Muscle of arm (tissue), 14 donors: ENCODE data around the gene TYMP. TPM values are rescaled to one million over a fixed set of nuclear protein-coding genes. Genes with fewer than 3 reads are reported as not detected.

Source experiments
- DNase-seq: peaks from one replicate; pipeline ENCODE4 v3.0.0-alpha.2; 2013
- long read RNA-seq, 11 donors: transcript quantifications; one replicate each; lab custom pipeline, GENCODE V29; 2026
- polyA plus RNA-seq, 12 donors: library from polyadenylated mRNA; unstranded; fragments of 120-200 nt; gene quantifications; one replicate each; pipeline ENCODE4 v1.2.1, GENCODE V29; 2013; ENCODE audit not compliant: insufficient read length in 12 of 12

The TYMP gene, protein sequence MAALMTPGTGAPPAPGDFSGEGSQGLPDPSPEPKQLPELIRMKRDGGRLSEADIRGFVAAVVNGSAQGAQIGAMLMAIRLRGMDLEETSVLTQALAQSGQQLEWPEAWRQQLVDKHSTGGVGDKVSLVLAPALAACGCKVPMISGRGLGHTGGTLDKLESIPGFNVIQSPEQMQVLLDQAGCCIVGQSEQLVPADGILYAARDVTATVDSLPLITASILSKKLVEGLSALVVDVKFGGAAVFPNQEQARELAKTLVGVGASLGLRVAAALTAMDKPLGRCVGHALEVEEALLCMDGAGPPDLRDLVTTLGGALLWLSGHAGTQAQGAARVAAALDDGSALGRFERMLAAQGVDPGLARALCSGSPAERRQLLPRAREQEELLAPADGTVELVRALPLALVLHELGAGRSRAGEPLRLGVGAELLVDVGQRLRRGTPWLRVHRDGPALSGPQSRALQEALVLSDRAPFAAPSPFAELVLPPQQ
- polyA plus RNA-seq: 10 to 100 TPM in 1 of 12 donors, 1 to 10 TPM in 10, not detected in 1; 1.9 to 25.0 (median 2.9) TPM
- long read RNA-seq, donor 1, partial matches to known transcripts: 0 of 4 reads
- long read RNA-seq, donor 1, other reads (novel, unspliced or antisense): 0 of 4 reads
- long read RNA-seq, donor 2: 0 reads
- long read RNA-seq, donor 3, partial matches to known transcripts: 0 of 1 reads
- long read RNA-seq, donor 3, other reads (novel, unspliced or antisense): 0 of 1 reads
- long read RNA-seq, donor 4, partial matches to known transcripts: 0 of 1 reads
- long read RNA-seq, donor 4, other reads (novel, unspliced or antisense): 0 of 1 reads
- long read RNA-seq, donor 5, partial matches to known transcripts: 0 of 3 reads
- long read RNA-seq, donor 5, other reads (novel, unspliced or antisense): 0 of 3 reads
- long read RNA-seq, donor 6, partial matches to known transcripts: 0 of 2 reads
- long read RNA-seq, donor 6, other reads (novel, unspliced or antisense): 0 of 2 reads
- long read RNA-seq, donor 7: 0 reads
- long read RNA-seq, donor 8, partial matches to known transcripts: 0 of 1 reads
- long read RNA-seq, donor 8, other reads (novel, unspliced or antisense): 0 of 1 reads
- long read RNA-seq, donor 9, partial matches to known transcripts: 0 of 1 reads
- long read RNA-seq, donor 9, other reads (novel, unspliced or antisense): 0 of 1 reads
- long read RNA-seq, donor 10: 0 reads
- long read RNA-seq, donor 11: 0 reads

DNA sequence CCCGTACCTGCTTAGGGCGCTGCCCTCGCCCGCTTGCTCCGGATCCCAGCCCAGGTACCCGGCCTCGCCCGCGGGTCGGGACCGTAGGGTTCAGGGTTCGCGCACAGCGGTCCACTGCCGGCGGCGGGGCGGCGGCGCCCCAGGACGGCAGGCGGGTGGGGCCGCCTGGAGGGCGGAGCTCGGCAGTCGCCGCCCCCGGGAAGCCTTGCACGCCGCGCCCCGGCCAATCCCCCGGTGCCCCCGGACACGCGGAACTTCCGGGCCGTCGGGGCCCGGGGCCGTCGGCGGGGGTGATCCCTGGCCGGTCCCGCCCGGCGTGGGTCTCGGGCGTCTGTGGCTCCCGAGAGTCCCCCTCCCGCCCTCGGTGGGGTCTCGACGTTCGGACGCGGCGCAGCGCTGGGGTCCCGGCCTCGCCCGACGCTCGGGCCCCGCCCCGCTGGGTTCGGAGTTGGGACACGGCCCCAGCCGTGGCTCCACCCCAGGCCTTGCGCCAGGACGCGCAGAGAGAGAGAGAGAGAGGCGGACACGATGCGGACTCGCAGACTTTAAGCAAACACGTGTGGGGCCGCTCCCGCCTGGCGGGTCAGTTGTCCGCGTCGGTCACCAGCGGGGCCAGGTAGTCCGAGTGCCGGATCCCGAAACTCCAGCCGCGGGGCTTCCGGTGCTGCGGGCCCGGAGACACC, at the start of gene TYMP:
TSS of gene TYMP (minus strand) at position 116 of the 683 bp plus-strand sequence. CDS start 303 bp downstream, outside the sequence.
- no peak for DNase-seq

DNA sequence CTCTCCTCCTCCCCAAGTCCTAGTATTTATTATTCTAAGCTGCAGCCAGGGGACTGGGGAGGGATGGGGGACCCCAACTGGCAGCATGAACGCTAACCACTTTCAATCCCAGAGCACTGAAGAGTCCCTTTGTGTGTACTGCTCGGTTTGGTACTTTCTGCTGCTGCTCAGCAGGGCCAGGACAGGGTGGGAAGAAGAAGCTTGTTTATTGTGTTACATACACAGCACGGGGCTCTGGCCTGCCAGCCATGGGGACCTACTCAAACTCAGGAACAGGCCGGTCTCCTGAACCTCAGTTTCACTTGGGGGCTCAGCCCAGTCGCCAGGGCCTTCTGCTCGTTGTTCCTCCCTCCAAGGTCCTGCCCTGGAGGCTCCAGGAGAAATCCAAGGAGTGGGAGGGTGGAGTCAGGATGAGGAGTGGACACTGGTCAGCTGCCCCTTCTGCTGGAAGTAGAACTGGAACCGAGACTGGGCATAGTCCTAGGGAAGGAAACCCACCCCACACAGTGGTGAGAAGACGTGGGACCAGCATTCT, 49.0 kb upstream of the TYMP start:
- DNase-seq: no peak

DNA sequence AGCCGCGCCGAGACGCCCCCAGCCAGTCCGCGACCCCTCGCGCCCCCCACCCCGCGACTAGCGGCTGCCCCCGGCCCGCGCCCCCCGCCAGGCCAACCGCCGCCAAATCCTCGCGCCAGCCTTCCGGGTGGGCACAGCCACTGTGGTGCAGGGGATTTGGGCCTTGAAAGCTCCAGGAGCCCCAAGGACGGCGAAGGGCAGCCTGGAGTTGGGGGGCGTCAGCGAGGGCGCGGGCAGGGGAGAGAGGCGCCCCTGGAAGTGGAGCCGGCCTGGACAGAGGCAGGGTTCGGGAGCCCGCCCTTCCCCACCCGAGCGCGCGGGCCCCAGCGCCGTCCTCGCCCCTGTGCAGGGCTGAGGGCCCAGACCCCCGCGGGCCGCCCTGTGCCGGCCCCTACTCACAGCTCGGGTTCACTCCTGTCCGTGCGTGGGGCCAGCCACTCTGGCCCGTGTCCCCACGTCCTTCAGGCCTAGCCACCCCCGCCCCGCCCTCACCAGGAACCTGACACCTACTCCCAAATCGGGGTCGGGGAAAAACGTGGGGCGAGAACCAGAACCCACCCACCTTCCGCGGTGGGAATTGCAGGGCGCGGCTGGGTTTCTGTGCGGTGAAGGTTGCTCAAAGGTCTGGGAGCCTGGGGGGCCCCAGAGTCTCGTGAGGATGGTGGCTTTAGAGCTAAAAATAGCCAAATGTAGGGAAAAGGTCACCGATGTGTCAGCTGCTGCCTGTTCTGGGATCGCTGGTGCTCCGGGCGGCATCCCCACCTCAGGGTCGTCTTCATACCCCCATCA, 48.4 kb upstream of the TYMP start, which contains the start of gene CPT1B:
TSS of gene CPT1B (minus strand) at position 441 of the 789 bp plus-strand sequence. CDS start 512 bp downstream, outside the sequence.
- DNase-seq: no peak

DNA sequence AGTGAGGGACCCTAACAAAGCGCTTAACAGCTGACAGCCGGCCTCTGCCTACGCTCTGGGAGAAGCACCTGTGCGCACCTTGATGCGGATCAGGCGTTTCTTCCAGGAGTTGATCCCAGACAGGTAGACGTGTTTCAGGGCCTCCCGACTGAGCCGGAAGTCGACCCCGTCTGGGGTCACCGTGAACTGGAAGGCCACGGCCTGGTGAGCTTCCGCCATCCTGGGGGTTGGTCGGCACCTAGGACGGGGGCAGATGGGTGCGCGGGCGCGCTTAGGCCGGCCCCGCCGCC, 47.8 kb upstream of the TYMP start:
- no peak for DNase-seq

DNA sequence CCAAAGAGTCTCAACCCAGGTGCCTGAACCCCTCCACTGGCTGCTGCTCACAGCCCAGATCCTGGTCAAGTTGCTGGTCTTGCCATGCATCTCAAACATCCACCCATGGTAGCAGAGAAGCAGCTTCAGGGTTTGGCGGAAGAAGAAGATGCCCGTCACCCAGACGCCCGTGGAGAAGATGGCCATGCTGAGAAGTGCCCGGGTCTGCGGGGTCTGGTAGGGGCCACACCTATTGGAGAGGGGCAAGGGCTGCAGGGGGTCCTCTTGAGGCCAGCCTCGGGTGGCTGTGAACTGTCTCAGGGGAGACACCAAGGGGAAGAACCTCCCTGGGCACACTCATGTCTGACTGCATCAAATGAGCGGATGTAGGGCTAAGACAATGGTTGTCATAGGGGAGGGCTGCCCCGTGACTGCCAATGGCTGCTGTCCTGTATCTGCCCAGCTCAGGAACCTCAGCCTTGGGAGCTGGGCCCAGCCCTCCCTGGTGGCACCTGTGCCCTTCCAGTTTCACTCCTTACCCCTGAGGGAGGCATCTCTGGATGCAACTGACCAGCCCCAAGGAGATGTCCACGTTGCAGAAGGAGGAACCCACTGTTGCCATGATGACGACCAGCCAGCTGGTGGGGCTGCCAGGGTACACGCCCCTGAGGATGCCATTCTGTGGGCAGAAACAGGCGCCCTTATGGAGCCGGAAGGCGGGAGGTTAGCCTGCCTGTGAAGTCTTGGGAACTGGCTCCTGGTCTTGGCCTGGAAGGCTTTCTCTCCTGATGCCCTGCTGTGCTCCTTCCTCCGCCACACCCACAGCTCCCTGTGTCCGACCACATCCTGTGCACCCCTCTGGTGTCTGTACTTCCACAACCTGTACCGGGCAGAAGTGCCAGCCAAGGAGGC, 47.2 kb upstream of the TYMP start:
- no peak for DNase-seq

DNA sequence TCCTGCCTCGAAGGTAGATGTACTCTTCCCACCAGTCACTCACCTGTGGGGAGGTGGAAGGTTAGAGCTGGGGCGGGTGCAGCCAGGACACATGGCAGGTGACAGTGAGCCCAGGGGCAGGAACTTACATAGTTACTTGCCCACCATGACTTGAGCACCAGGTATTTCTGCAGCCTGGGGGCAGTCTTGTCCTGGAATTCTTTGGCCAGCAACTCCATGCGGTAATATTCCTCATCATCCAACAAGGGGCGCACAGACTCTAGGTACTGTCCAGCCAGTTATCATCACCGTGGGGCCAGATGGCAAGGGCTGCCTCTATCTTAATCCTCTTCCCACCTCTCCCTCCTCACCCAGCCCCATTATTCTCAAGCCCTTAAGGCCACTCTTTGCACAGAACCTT, 46.3 kb upstream of the TYMP start:
- no peak for DNase-seq

DNA sequence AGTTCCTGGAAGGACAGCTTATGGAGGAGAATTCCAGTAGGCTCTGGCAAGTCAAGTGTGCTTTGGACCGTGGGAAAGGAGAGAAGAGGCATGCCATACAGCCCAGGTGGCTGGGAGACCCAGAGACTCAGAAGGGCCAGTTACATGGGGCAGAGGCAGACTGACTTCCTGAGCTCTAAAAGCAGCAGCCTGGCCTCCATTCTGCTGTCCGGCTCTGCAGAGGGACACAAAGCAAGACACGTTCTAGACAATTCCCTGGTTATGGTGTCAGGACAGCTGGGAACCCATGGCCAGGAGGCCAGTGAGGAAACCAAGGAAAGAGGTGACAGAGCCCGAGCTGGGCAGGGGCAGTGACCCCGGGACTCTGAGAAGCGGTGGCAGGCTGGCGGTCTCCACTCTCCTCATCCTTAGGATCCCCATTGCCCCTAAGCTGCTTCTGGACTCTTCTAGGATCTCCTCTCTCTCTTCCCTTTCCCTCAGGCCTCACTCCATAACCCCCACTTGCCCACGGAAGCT, 45.7 kb upstream of the TYMP start:
- no peak for DNase-seq

DNA sequence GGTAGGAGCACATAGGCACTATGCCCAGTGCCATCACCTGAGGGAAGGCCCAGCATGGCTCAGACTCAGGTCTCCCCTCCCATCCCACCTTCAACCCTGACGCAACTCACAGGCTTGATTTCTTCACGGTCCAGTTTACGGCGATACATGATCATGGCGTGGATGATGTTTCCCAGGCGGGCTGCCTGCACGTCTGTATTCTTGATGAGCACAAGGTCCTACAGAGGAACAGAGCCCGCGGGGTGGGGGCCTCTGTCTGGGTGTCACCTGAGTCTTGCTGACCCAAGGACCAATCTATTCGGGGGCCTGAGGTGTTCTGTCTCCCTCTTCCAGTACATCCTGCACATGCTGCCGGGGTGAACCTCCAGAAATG, 44.6 kb upstream of the TYMP start:
- DNase-seq: no peak

DNA sequence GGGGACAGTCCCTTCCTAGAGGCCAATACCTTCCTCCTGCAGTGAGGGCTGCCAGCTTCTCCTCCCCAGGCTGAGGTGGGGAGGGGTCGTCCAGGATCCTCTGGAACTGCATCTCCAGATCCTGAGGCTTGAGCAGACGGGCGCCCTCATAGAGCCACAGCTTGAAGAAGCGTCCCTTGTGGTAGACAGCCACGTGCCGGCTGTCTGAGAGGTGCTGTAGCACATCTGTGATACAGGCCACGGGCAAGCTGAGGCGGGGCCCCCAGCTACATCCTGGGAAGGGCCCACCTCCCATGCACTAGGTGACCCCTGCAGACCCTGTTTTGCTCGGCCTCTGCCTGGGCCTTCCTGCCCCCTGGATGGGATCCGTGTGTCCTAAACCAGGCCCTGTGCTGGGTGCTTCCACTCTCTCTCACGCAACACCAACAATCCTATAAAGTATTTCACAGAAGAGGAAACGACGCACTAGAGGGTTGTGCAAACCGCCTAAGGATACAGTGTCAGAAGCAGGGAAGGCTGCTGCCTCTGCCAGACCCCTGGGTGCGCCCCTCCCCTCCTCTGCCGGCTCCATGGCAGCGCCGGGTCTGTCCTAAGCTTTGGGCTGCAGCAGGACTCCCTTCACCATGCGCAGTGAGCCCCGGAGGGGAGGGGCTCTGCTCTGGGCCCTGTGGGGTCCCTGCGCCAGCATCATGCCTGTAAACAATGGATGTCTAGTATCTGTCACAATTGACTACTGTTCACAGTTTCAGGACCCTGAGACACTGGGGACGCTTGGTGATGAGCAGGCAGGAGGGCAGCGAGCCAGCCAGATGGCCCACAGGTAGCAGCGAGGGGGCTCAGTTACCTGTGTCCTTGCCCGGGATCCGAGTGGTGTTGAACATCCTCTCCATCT, 43.9 kb upstream of the TYMP start:
- DNase-seq: no peak

DNA sequence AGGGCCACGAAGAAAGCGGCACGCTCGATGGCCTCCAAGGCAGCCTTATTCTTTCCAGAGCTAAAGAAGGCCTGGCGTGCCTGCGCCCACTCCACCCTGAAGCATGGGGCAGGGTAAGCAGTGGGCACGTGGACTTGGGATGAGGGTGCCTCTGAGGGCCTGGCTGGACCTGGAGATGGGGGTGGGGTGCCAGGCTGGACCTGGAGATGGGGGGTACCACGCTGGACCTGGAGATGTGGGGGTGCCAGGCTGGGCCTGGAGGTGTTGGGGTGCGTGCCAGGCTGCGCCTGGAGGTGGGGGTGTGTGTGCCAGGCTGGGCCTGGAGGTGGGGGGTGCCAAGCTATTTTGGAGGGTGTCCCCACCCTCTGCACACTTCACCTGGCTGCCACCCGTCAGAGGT, 43.2 kb upstream of the TYMP start:
- DNase-seq: no peak

DNA sequence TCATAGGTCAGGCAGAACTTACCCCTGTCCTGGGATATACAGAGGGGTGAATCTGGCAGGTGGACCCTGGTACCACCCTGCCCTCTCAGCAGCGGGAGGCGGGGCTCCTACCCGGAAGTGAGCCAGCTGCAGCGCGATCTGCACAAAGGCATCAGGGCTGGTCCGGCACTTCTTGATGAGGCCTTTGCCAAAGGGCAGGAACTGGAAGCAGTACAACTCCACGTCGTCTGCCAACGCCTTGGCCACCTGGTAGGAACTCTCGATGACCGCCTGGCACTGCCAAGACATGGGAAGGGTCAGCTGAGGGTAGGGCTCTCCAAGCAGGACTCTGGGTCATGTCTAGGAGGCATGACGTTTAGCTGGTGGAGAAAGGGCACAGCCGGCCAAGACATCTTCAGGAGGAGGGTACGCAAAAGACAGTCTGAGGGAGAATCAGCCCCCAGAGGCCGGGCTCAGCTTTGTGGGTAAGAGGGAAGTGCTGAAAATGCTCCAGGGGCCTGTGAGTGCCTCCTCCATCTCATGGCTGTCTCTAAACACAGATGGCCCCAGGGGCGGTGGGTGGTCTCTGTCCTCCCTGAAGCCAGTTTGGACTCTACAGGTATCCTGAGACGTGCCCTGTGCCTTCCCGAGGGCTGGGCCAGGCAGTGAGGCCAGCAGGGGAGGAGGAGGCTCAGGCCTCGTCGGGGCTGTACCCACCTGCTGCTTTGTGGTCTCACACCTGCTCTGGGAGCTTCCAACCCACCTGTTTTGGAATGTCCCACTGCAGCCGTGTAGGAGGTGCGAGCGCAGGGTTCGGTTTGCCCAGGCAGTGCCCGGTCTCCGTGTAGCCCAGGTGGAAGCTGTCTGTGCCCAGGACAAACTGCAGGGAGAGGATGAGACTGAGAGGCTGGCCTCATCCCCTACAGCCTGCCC, 41.7 kb upstream of the TYMP start:
- no peak for DNase-seq

DNA sequence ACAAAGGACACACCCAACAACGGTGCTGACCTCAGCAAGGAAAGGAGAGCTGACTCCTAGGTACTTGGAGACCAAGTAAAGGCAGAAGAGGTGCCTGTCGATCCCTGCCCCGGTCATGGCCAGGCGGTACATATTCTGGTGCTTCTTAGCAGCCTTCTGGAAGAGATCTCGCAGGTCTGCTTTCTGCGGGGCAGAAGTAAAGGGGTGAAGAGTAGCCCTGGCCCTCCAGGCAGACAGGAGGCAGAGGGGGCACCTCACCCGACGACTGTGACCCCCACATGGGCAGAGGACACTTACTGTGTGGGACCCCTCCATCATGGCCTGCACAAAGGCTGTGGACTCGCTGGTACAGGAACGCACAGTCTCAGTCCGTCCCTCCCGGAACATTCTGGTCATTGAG, 41.0 kb upstream of the TYMP start:
- no peak for DNase-seq

DNA sequence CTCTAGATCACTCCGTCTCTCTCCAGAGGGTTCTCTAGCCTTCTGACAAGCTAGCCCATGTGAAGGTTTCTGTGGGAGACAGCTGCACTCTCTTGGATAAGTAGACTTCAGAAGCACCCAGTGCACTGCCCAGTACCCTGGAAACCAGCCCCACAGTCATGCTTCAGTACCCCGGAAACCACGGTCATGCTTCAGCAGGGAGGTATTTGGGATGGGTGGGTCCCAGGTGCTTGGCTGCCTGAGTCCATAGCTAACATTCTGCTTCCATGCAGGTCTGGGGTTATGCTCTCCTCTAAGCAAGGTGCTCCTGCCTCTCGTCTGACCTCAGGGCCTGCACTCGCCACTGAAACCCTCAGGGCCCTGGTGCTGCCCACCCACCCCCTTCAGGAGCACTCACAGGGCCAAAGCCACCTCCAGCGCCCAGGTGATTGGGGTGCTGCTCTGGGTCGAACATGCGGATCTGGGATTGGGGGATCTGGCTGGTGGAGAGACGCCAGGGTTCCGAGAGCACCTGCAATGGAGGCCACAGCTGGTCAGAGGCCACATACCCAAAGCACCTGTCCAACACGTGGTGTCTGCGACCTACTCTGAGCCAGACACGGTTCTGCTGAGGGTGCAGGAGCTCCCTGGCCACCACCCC, 40.2 kb upstream of the TYMP start:
- DNase-seq: no peak

DNA sequence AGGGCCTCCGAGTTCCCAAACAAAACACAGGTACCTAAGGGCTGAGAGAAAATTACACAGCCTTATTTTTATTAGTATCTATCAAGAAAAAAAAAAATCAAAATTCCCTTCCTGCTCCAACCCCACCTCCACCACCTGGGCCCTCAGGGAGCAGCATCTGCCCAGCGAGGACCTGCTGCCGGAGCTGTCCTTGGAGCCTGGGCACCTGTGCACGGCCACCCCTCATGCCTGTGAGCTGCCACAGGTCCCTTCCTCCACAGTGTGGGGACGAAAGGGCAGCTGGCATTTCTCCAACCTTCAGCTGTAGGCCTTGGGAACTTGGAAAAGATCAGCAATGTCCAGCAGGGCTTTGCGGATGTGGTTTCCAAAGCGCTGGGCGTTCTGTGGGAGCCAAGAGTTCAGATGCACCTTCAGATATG, 39.2 kb upstream of the TYMP start:
- DNase-seq: no peak

DNA sequence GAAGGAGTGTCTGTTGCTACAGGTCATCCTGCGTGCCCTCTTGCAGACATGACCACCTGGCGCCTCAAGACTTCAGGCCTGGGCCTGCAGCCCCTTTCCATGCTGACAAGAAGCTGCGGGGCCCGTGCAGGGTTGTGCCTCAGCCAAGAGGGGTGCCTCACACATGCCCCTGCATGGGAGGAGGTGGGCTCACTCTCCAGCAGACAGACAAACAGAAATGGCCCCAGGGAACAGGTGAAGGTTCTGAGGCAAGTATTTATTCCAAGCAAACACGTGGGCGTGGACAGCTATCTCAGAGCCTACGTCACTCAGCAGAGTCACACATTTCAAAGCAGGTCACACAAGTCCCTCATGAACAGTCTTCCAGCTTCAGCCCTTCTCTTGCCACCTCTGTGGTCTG, 38.8 kb upstream of the TYMP start:
- DNase-seq: no peak

DNA sequence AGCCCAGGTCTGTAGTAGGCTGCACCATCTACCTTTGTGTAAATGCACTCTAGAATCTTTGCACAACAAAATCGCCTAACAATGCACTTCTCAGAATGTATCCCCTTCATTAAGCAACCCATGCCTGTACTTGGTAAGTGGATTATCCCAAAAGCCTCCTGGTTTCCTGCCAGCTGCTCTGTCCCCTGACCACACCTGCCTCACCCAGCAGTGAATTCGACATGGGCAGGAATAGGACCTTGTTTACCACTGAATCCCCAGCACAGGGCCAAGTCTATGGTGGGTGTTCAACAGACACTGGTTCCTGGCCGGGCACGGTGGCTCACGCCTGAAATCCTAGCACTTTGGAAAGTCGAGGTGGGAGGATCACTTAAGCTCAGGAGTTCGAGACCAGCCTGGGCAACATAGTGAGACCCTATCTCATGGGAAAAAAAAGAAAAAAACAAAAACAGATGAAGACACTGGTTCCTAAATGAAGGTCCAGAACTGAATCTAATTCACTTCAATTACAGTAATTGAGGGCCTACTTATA, 38.0 kb upstream of the TYMP start:
- no peak for DNase-seq
